HFFc6 (cell line): ENCODE measurements around the gene CCDC74A. TPM values are rescaled to one million over a fixed set of nuclear protein-coding genes. Genes with fewer than 3 reads are reported as not detected.
"Not testable (repeated sequence)": the region's sequence is repeated elsewhere in the genome, so short reads cannot be mapped to it uniquely, and the experiment has no call there.

Source experiments
- DNase-seq: peaks from one replicate; pipeline ENCODE4 v3.0.0-alpha.2; 2018
- H3K27ac Mint-ChIP-seq: 2 replicates; pipeline ENCODE4 v1.8.0; 2020; ENCODE audit warnings: mild to moderate bottlenecking, mixed read lengths
- H3K27me3 Mint-ChIP-seq: 2 replicates; pipeline ENCODE4 v1.8.0; 2021; ENCODE audit warnings: mild to moderate bottlenecking, moderate library complexity, mixed read lengths; ENCODE audit not compliant: insufficient read depth
- H3K36me3 Mint-ChIP-seq: 2 replicates; pipeline ENCODE4 v1.8.0; 2021; ENCODE audit warnings: low read depth, mixed read lengths
- H3K4me1 Mint-ChIP-seq: 2 replicates; pipeline ENCODE4 v1.8.0; 2020; ENCODE audit warnings: low read depth, mixed read lengths
- H3K4me3 Mint-ChIP-seq: 2 replicates; pipeline ENCODE4 v1.8.0; 2020; ENCODE audit warnings: mild to moderate bottlenecking, moderate library complexity, mixed read lengths
- H3K9me3 Mint-ChIP-seq: 2 replicates; pipeline ENCODE4 v1.8.0; 2020; ENCODE audit warnings: mild to moderate bottlenecking, mixed read lengths
- total RNA-seq, 6 experiments: library from RNA; stranded (reverse); fragmentation: NEBNext Ultra II Directional; extraction: Animal tissue kit (Norgen Biotek cat#: 25700); gene quantifications; 2 replicates in 1 of 6; 3 replicates in 5 of 6; pipeline ENCODE4 v1.2.3, GENCODE V29; 2021
- TF ChIP-seq, protein P1 (sequence below): fragments of 200-600 bp; sonication (generic); IDR thresholded peaks from 2 replicates; pipeline ENCODE4 v1.5.0; 2021; ENCODE audit warnings: antibody characterized with exemption, mild to moderate bottlenecking

Gene CCDC74A
- total RNA-seq, 6 experiments from 2014 or later = 5.6 to 8.2 (median 7.3) TPM

DNA sequence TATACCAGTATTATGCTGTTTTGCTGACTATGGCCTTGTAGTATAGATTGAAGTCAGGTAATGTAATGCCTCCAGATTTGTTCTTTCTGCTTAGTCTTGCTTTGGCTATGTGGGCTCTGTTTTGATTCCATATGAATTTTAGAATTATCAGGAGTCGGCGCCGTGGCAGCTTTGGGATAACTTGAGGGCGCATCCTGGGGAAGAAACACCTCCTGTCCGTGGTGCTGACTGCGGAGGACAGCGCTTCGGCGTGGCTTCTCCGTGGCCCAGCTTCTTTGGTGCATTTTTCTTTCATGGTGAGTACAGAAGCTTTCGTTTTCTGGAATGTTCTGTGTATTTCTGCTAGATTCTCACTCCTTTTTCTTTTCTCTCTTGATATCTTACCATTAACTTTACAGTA is 25.2 kb downstream of the CCDC74A start:
- Mint-ChIP-seq H3K4me1 (no peaks in the 10 kb centered on the region), H3K4me3 (no peak overlapping the region), H3K27me3 (peaks cover 2% of the 10 kb centered on the region), H3K9me3 (no peaks in the 10 kb centered on the region), H3K36me3 (no peaks in the 10 kb centered on the region), H3K27ac (no peak overlapping the region)
- no peak for DNase-seq
- TF ChIP-seq, protein P1, sequence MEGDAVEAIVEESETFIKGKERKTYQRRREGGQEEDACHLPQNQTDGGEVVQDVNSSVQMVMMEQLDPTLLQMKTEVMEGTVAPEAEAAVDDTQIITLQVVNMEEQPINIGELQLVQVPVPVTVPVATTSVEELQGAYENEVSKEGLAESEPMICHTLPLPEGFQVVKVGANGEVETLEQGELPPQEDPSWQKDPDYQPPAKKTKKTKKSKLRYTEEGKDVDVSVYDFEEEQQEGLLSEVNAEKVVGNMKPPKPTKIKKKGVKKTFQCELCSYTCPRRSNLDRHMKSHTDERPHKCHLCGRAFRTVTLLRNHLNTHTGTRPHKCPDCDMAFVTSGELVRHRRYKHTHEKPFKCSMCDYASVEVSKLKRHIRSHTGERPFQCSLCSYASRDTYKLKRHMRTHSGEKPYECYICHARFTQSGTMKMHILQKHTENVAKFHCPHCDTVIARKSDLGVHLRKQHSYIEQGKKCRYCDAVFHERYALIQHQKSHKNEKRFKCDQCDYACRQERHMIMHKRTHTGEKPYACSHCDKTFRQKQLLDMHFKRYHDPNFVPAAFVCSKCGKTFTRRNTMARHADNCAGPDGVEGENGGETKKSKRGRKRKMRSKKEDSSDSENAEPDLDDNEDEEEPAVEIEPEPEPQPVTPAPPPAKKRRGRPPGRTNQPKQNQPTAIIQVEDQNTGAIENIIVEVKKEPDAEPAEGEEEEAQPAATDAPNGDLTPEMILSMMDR = no peak

DNA sequence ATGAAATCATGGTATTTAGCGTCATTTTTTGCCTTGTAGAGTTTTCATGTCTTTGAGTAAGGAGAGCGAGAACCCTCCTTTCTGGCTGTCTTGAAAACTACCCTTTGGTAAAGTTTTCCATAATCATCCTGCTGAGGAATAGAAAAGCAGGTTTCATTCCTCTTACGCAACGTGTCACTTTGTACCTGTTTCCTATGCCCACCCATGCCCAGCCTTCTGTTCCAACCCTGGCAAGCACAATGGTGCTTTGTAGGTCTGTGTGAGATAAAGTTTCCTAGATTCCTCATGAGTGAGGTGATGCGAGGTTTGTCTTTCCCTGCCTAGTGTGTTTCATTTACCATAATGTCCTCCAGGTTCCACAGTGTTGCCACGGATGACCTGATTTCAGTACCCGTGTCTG is 29.3 kb downstream of the CCDC74A start:
- no peak for DNase-seq
- Mint-ChIP-seq H3K9me3 (no peaks in the 10 kb centered on the region), H3K27me3 (peaks cover 12% of the 10 kb centered on the region), H3K27ac (no peak overlapping the region), H3K4me1 (no peaks in the 10 kb centered on the region), H3K36me3 (no peaks in the 10 kb centered on the region), H3K4me3 (no peak overlapping the region)
- TF ChIP-seq, protein P1 = no peak

DNA sequence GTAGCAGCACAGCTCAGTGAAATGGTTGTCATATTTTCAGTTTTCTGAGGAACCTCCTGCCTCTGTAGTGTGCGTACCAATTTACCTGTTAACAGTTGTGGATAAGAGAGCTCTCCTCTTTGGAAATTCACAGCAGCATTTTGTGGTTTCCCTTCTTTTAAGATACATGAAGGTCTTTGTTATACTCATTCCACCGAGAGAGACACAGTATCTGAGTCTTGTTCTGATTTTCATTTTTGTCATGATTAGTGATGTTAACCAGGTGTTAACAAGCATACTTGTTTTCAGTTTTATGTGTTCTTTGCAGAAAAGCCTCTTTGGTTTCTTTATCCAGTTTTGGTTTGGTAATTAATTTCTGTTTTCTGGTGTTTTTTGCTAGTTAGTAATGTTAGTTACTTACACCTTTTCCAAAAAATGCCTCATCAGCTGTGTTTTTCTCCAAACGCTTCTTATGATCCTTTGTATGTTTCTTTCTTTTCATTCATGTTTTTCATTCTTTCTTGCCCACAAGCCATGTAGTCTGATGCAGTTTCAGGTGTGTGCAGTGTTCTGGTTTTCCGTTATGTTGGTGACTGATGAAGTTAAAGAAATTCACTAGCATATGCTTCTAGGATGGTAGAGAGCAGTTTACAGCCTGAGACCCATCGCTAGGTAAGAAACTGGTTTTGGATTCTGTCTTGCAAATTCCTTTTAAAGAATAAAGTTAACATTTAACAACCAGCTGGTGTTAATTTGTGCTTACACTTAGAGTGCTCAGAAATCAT is 30.1 kb downstream of the CCDC74A start:
- TF ChIP-seq, protein P1 = no peak
- H3K27ac Mint-ChIP-seq = no peak overlapping the region
- no peak for DNase-seq
- H3K36me3 Mint-ChIP-seq = no peaks in the 10 kb centered on the region
- peaks cover 12% of the 10 kb centered on the region for H3K27me3 Mint-ChIP-seq
- H3K4me1 Mint-ChIP-seq = no peaks in the 10 kb centered on the region
- H3K9me3 Mint-ChIP-seq = no peaks in the 10 kb centered on the region
- H3K4me3 Mint-ChIP-seq = no peak overlapping the region

DNA sequence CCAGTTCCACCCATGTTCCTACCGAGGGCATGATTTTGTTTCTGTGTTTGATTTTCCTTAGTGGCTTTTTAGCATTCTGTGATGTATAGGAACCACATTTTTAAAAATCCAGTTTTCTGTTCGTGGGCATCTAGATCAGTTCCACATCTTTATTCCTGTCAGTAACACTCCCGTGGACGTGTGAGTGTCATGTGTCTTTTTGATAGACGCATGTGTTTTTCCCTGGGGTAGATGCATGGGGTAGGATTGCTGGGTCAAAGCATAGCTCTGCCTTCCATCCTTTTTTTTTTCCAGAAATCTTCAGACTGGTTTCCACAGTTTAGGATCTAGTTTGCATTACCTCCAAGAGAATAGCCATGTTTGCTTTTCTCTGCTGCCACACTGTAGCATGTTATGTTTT is 38.7 kb downstream of the CCDC74A start:
- Mint-ChIP-seq H3K4me3 (no peak overlapping the region), H3K9me3 (no peaks in the 10 kb centered on the region), H3K4me1 (no peaks in the 10 kb centered on the region), H3K36me3 (no peaks in the 10 kb centered on the region), H3K27ac (no peak overlapping the region), H3K27me3 (peaks cover 12% of the 10 kb centered on the region)
- no peak for DNase-seq
- TF ChIP-seq, protein P1 = no peak

DNA sequence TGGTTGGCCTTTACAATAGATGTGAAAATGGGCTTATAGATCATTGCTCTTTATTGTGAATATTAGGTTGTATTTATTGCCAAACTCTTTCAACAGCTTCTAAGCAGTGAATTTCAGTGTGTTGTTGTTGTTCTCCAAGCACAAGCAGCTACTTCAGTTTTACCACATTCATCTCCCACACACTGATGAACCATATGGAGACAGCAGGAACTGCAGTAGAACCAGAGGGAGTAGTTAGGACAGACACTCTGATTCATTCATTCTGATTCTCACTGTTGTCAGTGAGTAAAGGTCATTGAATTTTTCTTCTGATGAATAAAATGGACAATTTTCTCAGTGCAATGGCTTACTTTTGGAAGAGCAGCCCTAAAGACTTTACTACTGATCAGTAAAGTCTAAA is 40.2 kb downstream of the CCDC74A start:
- TF ChIP-seq, protein P1 = no peak
- no peak overlapping the region for H3K27ac Mint-ChIP-seq
- H3K4me1 Mint-ChIP-seq = no peaks in the 10 kb centered on the region; the same call in 1 of the 2 replicates
- DNase-seq = no peak
- no peaks in the 10 kb centered on the region for H3K36me3 Mint-ChIP-seq
- H3K4me3 Mint-ChIP-seq = no peak overlapping the region
- H3K27me3 Mint-ChIP-seq = peaks cover 12% of the 10 kb centered on the region
- H3K9me3 Mint-ChIP-seq = no peaks in the 10 kb centered on the region

DNA sequence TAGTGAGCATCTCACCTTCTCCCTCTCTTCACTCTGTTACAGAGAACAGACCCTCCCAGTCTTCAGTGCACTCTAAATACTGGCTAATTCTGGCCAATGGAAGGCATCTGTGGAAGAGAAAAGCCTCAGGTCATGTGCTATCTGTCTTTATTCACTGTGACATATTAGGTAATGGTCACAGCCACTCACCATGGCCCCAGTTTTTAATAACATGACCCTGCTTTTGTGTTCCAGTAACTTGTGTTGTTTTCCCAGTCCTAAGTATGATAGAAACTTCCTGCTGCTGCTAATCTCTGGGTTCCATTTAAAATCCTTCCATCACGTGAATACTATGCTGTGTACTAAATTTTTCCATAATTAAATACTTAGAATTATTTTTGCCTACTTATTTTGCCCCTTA is 40.7 kb downstream of the CCDC74A start:
- H3K4me3 Mint-ChIP-seq, H3K36me3 Mint-ChIP-seq, DNase-seq, H3K9me3 Mint-ChIP-seq, H3K4me1 Mint-ChIP-seq, H3K27ac Mint-ChIP-seq: not testable (repeated sequence)
- peaks cover 13% of the 10 kb centered on the region for H3K27me3 Mint-ChIP-seq
